ENCODE measurements around the gene MEOX2. TPM values are rescaled to one million over a fixed set of nuclear protein-coding genes. Genes with fewer than 3 reads are reported as not detected.

MEOX2 gene
- total RNA-seq, 1 experiment from 2014 or later, result not detected

- Histone ChIP-seq H3K27me3 (ENCODE audit: insufficient read depth, low read length) (no peaks in the 10 kb centered on the region), H2AFZ (ENCODE audit: low read depth, low read length, poor library complexity, severe bottlenecking) (no peak overlapping the region), H3K4me2 (ENCODE audit: low read length) (no peak overlapping the region), H3K27ac (ENCODE audit: low read depth, low read length) (no peak overlapping the region), H3K9me2 (ENCODE audit: insufficient read depth) (no peaks in the 10 kb centered on the region), H3K4me3 (replicated peaks in 1 of 2; ENCODE audit: low read depth in 1 of 2, low read length in 2 of 2) (no peak overlapping the region), H3K9ac (ENCODE audit: low read length) (no peak overlapping the region), H4K20me1 (ENCODE audit: insufficient read depth) (no peaks in the 10 kb centered on the region), H3K79me2 (ENCODE audit: insufficient read depth, low read length) (no peaks in the 10 kb centered on the region), H3K9me3 (ENCODE audit: control insufficient read depth in 1 of 2, insufficient read depth in 1 of 2, low read depth in 1 of 2, low read length in 2 of 2) (no peaks in the 10 kb centered on the region), H3K36me3 (ENCODE audit: control insufficient read depth in 1 of 2, insufficient read depth in 2 of 2, low read length in 2 of 2) (no peaks in the 10 kb centered on the region), H3K4me1 (ENCODE audit: control insufficient read depth in 1 of 2, insufficient read depth in 2 of 2, low read length in 2 of 2) (no peaks in the 10 kb centered on the region)
- RAD21 ChIA-PET (ENCODE audit: low non-redundant PET in 1 of 2, low total read pairs in 2 of 2, uncharacterized antibody in 2 of 2, unreplicated experiment in 2 of 2), result no interaction called here
- no peak for DNase-seq (ENCODE audit: low read depth, low spot score)
- CTCF ChIA-PET, result no interaction called here
- no peak for ATAC-seq
- intact Hi-C loops (cut with micrococcal nuclease), result no loop called here
- POLR2A ChIA-PET, result no interaction called here
- no peak for TF ChIP-seq ZNF274 (IDR thresholded peaks at IDR 0.05; ENCODE audit: low read depth, low read length)
- no peak for TF ChIP-seq TCF7L2 (IDR thresholded peaks at IDR 0.05; ENCODE audit: borderline replicate concordance, extremely low read depth, insufficient read depth, insufficient read length)
- no TSS peak for BruUV-seq (replicated peaks)
These were observed 120.0 kb downstream of the MEOX2 start for GRCh38 chr7:15566476-15566875.

GRCh38 chr7:15561835-15562234 lies 124.6 kb downstream of the MEOX2 start, which contains the start of gene AGMO:
AGMO (minus strand) TSS chr7:15562015.
- Histone ChIP-seq H2AFZ (ENCODE audit: low read depth, low read length, poor library complexity, severe bottlenecking) (no peak within 1 kb of the TSS), H3K9me2 (ENCODE audit: insufficient read depth) (no peaks in the 10 kb centered on the region), H3K4me2 (ENCODE audit: low read length) (no peak within 1 kb of the TSS), H3K27ac (ENCODE audit: low read depth, low read length) (no peak within 1 kb of the TSS), H3K27me3 (ENCODE audit: insufficient read depth, low read length) (no peaks in the 10 kb centered on the region), H3K9ac (ENCODE audit: low read length) (no peak within 1 kb of the TSS), H3K36me3 (ENCODE audit: control insufficient read depth in 1 of 2, insufficient read depth in 2 of 2, low read length in 2 of 2) (no peaks in the 10 kb centered on the region), H3K4me3 (replicated peaks in 1 of 2; ENCODE audit: low read depth in 1 of 2, low read length in 2 of 2) (no peak within 1 kb of the TSS), H4K20me1 (ENCODE audit: insufficient read depth) (no peaks in the 10 kb centered on the region), H3K79me2 (ENCODE audit: insufficient read depth, low read length) (no peaks in the 10 kb centered on the region), H3K9me3 (ENCODE audit: control insufficient read depth in 1 of 2, insufficient read depth in 1 of 2, low read depth in 1 of 2, low read length in 2 of 2) (no peaks in the 10 kb centered on the region), H3K4me1 (ENCODE audit: control insufficient read depth in 1 of 2, insufficient read depth in 2 of 2, low read length in 2 of 2) (no peaks in the 10 kb centered on the region)
- no peak for ATAC-seq
- ChIA-PET CTCF (no interaction called here), RAD21 (ENCODE audit: low non-redundant PET in 1 of 2, low total read pairs in 2 of 2, uncharacterized antibody in 2 of 2, unreplicated experiment in 2 of 2) (no interaction called here), POLR2A (no interaction called here)
- no peak for DNase-seq (ENCODE audit: low read depth, low spot score)
- intact Hi-C loops (cut with micrococcal nuclease), result no loop called here
- no peak for TF ChIP-seq MAX (IDR thresholded peaks at IDR 0.05)
- TF ChIP-seq CTCF (IDR thresholded peaks at IDR 0.05 in 2 of 3, conservative IDR thresholded peaks at IDR 0.05 in 1 of 3; ENCODE audit: borderline replicate concordance in 1 of 3, insufficient read depth in 1 of 3, low read depth in 2 of 3, low read length in 2 of 3), result no peak
- BruUV-seq (replicated peaks), result no TSS peak

Other genes starting within 250 kb of the MEOX2 start
- not detected for gene AGMO, start 124.7 kb downstream of the MEOX2 start, total RNA-seq (2021; ENCODE audit: unreplicated experiment)